Subcutaneous adipose tissue (tissue), 4 donors: Measurements from ENCODE around the gene MCC. TPM values are rescaled to one million over a fixed set of nuclear protein-coding genes. Genes with fewer than 3 reads are reported as not detected.

Source experiments
- CTCF ChIP-seq: fragments of 450-650 bp; IDR thresholded peaks from one replicate; pipeline ENCODE4 v1.5.1; 2016; ENCODE audit warnings: low read depth, mild to moderate bottlenecking, control low read depth, antibody characterized with exemption, moderate library complexity
- total RNA-seq, 4 donors: library from RNA; depleted of rRNA; stranded (reverse); fragments of >200 nt; gene quantifications; one replicate each; pipeline ENCODE4 v1.1.0, GENCODE V29; 2016

The MCC gene
- total RNA-seq, 4 donors from 2014 or later: 15.0 to 57.3 (median 23.7) TPM

GRCh38 chr5:113193311-113193978 lies 294.8 kb downstream of the MCC start:
- no peak for TF ChIP-seq CTCF

GRCh38 chr5:113192541-113192940 lies 295.7 kb downstream of the MCC start:
- no peak for TF ChIP-seq CTCF

- no peak for TF ChIP-seq CTCF
These were observed 297.9 kb downstream of the MCC start for GRCh38 chr5:113190347-113190746.

- no peak for TF ChIP-seq CTCF
These were observed 299.0 kb downstream of the MCC start for GRCh38 chr5:113189291-113189690.

GRCh38 chr5:113188436-113188835 lies 299.8 kb downstream of the MCC start:
- TF ChIP-seq CTCF: no peak

- TF ChIP-seq CTCF: no peak
These were observed 300.3 kb downstream of the MCC start for GRCh38 chr5:113187906-113188305.

- no peak for TF ChIP-seq CTCF
These were observed 302.2 kb downstream of the MCC start for GRCh38 chr5:113186061-113186460.
